AG10803 (cell line): ENCODE data around the gene OSBPL5.

Experiments
- DNase-seq: peaks from one replicate; pipeline ENCODE4 v3.0.0; 2010; ENCODE audit warnings: low read depth
- H3K4me3 ChIP-seq: 2 replicates; pipeline ENCODE4 v1.5.1; 2011; ENCODE audit warnings: mild to moderate bottlenecking, low read length, control low read depth
- TF ChIP-seq, protein P1 (sequence below): conservative IDR thresholded peaks from 2 replicates; pipeline ENCODE4 v1.5.1; 2011; ENCODE audit warnings: mild to moderate bottlenecking, low read length, control low read depth, inconsistent platforms

Gene OSBPL5

DNA sequence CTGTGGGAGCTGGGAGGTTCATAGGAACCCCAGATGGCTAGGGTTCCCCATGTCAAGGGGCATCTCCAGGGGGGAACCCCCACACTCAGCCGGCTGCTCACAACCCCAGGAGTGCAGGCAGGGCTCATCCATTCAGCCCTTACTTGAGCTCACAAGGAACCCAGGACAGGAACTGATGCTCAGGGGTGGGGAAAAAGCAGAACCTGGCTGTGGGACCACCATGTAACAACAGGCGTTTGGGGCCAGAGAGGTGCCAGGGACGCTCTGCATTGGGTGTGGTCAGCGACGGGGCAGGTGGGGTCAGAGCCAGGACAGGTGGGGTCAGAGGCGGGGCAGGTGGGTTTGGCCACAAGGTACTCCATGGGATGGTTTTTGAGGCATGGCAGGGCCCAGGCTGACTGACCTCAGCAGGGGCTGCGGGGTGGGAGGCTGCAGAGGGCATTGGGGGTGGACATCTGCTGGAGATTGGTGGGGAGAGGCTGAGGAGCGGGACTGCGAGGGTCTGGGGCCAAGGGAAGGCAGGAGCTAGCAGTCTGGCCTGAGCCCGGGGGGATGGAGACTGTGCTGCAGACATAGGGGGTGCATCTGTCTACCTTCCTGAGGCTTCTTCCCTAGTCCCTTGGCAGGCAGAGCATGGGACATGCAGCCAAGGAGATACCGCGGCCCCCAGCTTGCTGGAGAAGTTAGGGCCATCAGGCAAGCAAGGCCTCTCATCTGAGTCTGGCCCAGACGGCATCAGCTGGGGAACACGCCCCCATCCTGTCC lies 73.8 kb downstream of the OSBPL5 start:
- no peak for DNase-seq
- H3K4me3 ChIP-seq = no peak overlapping the region
- TF ChIP-seq, protein P1, sequence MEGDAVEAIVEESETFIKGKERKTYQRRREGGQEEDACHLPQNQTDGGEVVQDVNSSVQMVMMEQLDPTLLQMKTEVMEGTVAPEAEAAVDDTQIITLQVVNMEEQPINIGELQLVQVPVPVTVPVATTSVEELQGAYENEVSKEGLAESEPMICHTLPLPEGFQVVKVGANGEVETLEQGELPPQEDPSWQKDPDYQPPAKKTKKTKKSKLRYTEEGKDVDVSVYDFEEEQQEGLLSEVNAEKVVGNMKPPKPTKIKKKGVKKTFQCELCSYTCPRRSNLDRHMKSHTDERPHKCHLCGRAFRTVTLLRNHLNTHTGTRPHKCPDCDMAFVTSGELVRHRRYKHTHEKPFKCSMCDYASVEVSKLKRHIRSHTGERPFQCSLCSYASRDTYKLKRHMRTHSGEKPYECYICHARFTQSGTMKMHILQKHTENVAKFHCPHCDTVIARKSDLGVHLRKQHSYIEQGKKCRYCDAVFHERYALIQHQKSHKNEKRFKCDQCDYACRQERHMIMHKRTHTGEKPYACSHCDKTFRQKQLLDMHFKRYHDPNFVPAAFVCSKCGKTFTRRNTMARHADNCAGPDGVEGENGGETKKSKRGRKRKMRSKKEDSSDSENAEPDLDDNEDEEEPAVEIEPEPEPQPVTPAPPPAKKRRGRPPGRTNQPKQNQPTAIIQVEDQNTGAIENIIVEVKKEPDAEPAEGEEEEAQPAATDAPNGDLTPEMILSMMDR = no peak

DNA sequence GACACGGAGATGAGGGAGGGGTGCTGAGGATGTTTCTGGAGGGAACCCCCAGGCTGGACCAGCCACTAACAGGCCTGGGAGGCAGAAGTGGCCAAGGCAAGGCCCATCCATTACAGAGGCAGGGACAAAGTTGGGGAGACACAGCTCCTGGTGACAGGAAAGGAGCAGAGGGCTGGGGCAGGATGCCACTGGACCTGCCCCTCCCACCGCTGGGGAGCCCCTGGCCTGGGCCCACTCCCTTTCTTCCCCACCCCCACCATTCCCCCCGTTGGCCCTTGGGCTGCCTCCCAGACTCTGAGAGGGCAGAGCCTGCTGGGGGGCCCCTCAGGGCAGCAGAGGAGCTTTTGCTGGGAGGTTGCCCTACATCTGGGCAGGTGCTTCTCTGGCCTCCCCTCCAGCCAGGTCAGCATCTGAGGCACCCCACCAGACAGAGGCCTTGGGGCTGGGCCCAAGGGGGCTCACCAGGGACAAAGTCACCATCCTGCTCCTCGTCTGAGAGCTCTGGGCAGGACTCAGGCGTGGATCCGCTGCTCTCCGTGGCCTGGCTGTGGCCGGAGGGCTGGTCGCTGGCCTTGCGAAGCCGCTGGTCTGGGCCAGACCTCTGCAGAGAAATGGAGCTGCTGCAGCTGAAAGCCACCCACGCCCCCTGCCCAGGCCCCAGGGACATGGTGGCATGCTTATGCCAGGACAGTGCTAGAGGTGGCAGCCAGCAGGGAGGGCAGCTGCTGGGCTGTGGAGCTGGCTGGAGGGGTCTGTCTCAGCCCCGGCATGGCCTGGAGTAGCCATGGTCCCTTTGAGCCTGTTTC lies 74.8 kb downstream of the OSBPL5 start:
- H3K4me3 ChIP-seq = no peak overlapping the region
- DNase-seq = no peak
- TF ChIP-seq, protein P1 = no peak

DNA sequence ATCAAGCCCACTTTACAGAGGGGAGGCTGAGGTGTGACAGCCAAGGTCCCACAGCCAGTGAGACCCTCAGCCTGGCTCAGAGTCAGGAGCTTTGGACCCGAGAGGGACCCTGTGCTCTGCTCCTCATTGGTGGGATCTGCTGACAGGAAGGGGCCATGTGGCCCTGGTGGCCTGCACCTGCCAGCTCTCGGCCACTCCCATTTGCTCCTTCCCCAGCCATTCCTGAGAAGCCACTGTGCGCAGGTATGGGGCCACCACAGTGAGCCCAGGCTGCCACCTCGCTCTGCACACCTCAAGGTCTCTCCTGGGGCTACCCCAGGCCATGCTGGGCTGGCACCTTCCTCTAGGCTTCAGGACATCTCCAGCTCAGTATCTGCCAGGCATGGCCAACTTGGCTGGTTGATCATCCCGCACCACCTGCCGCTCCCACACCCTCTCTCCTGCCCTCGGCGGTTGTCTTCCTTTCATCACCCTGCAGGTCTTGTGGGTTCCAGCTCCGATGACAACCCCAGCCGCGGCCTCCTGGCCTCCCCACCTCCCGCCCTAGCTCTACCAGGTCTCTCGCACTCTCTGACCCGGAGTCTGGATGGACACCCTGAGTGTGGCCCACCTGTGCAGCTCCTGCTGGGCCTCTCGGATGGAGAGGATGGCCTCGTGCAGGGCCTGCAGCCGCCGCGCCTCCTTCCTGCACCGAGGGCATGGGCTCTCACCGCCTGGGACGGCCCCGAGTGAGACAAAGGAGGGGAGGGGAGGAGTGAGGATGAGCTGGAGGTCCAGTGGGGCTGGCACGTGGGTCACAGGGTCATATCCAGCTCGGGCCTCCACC lies 75.7 kb downstream of the OSBPL5 start:
- TF ChIP-seq, protein P1 = no peak
- no peak overlapping the region for H3K4me3 ChIP-seq
- no peak for DNase-seq

DNA sequence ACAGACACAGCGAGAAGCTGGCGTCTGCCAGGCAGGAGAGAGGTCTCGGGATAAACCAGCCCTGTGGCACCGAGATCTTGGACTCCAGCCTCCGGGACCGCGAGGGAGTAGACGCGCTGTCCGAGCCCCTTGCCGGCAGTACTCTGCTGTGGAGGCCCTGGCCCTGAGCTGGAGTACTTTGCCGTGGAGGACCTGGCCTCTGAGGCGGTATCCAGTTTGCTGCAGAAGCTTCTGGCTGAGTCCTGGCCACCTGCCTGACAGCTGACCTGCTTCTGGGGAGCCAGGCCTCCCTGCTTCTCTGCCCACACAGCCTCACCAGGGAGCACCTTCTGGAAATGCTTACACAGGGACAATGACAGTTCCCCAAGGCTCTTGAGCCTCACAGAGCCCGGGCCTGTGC lies 76.3 kb downstream of the OSBPL5 start:
- TF ChIP-seq, protein P1 = no peak
- H3K4me3 ChIP-seq = no peak overlapping the region
- DNase-seq = no peak

DNA sequence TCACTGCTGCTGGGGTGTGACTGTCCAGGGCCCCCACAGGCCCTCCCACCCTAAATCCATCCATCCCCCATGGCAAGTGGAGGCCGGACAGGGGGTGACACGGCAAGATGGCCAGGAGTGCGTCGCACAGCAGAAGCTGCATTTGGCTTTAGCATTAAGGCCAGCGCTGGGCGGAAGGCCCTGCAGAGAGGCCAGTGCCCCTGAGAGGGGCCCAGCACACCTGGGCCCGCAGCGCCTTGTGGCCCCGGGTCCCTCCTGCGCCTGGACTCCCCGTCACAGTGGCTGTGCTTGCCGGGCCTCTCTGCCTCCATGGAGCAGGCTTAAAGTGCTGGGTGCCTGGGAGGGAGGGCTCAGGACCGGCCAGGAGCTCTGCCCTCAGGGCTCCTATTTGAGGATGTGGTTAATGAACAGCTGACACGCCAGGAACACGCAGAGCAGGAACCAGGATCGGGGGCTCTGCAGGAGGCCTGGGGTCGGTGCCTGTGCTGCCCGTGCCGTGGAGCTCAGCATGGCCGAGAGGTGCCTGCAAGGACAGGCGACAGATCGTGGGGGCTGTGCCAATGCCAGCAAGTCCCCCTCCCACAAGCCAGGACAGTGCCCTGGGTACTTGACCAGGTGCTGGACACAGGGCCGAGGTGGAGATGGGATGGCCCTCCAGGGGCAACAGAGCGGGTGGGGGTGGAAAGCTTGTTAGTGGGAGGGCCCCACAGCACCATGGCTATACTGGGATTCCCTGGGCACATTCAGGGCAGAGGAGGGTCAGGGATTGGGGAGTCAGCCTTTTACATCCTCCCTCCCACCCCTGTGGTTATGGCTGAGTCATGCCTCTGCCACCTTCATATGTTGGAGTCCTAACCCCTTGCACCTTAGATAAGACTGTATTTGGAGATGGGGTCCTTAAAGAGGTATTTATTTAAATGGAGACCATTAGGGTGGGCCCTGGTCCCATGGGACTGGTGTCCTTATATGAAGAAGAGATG lies 77.0 kb downstream of the OSBPL5 start:
- H3K4me3 ChIP-seq = no peak overlapping the region
- no peak for DNase-seq
- TF ChIP-seq, protein P1 = no peak

DNA sequence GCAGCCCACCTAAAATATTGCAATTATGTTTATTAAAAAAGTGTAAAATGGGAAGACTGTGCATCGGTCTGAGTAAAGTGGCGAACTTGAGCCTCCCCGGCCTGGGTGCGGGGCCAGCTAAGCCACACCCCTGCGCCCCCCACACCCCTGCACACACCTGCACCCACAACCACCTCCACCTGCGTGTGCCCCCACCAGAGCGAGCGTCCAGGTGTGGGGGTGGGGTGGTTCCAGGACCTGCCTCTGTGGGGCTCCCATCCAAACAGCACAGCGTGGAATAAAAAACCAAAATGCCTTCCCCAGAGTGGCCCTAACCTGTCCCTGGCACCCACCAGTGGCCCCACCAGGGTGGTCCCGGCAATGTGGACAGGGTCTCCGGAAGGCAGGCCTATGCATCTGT lies 77.7 kb downstream of the OSBPL5 start:
- TF ChIP-seq, protein P1 = no peak
- no peak for DNase-seq
- no peak overlapping the region for H3K4me3 ChIP-seq
